ENCODE results near the gene ZMIZ1. TPM values are rescaled to one million over a fixed set of nuclear protein-coding genes. Genes with fewer than 3 reads are reported as not detected.
A peak's percentile ranks its signal among the peaks of the same experiment; 100 is the strongest.

ZMIZ1 gene
- total and polyA plus RNA-seq, 5 donors from 2014 or later = 1.5 to 34.8 (median 2.2) TPM

DNA sequence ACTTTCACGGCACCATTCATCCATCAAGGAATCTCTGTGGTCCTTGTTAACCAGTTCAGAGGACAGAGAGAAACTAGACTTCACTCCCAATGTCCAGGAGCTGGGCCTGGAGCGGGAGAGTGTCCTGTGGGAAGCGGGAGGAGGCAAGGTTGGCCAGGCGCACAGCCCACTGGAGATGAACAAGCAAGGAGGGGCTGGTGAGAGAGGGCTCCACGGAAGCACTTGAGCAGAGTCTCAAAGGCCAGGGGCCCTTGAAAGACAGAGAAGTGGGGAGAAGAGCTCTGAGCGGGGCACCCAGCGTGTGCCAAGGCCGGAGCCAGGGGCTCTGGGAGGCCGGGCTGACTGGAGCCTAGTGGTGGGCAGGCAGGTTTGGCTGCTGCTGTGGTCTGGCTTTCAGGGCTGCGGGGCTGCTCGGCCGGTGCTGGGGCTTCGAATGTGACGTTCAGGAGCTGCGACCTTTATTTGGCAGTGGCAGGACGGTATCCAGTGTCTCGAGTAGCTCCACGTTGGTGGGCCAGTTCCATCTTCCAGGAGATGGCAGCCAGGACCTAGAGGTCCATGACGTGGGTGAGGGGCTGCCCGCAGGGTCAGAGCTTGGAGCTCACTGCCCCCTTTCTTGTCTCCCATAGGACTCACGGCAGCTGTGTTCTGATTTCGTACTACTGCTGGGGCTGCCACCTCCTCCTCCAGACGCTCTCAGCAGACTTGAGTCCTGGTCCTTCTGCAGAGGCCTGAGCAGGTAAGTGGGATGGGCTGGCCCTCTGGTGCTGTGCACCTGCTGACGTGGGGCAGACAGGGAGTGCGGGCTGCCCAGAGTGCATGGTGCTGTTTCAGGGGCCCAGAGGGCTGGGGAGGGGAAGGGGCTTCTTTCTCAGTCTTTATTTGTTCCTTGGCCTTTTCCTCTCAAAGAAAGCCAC, 49.8 kb downstream of the ZMIZ1 start:
- H3K4me3 Mint-ChIP-seq = no peak overlapping the region
- H3K9me3 Mint-ChIP-seq = peaks cover 0 to 2% (median 0%) of the 10 kb centered on the region in 7 donors
- H3K4me1 Mint-ChIP-seq = peaks cover 0 to 34% (median 9%) of the 10 kb centered on the region in 4 donors
- Histone ChIP-seq H3K27me3 (ENCODE audit: control insufficient read depth, insufficient read depth, low read length) (no peaks in the 10 kb centered on the region), H3K4me3 (ENCODE audit: low read depth, low read length) (no peak overlapping the region), H3K9me3 (ENCODE audit: control insufficient read depth in 2 of 2, low read length in 2 of 2) (no peaks in the 10 kb centered on the region), H3K36me3 (ENCODE audit: control insufficient read depth, insufficient read depth, low read length) (peaks cover 12% of the 10 kb centered on the region), H3K4me1 (ENCODE audit: control insufficient read depth, insufficient read depth, low read length, poor library complexity, severe bottlenecking) (no peaks in the 10 kb centered on the region), H3K27ac (ENCODE audit: insufficient read depth, low read length, poor library complexity, severe bottlenecking) (no peak overlapping the region)
- H3K36me3 Mint-ChIP-seq = peaks cover 9% of the 10 kb centered on the region
- no peaks in the 10 kb centered on the region for H3K27me3 Mint-ChIP-seq
- no peak for DNase-seq
- no peak for ATAC-seq (ENCODE audit: low read depth in 2 of 2)
- H3K27ac Mint-ChIP-seq = peak overlapping the region in 1 of 3 donors; percentile 29

DNA sequence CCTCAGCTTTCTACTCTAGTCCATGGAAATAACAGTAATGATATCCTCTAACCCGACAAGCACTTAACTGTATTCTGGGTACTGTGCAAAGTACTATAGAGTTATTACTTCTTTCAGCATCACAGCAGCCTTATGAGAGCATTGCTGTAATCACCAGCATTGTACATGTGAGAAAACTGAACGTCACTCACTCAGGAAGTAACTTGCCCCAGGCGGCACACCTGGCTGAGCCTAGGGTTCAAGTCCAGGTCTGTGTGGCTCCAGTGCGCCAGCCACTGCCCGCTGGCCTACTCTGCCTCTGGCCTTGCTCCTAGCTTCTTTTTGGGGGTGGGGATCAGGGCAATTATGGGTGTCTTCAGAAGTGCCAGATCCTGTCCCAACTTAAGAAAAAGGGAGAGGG, 50.5 kb downstream of the ZMIZ1 start:
- Mint-ChIP-seq H3K27ac (no peak overlapping the region), H3K4me3 (no peak overlapping the region), H3K9me3 (peaks cover 0 to 2% (median 0%) of the 10 kb centered on the region in 7 donors), H3K27me3 (no peaks in the 10 kb centered on the region), H3K4me1 (peaks cover 0 to 28% (median 4%) of the 10 kb centered on the region in 4 donors), H3K36me3 (peaks cover 9% of the 10 kb centered on the region)
- H3K4me3 ChIP-seq (ENCODE audit: low read depth, low read length) = no peak overlapping the region
- H3K9me3 ChIP-seq (ENCODE audit: control insufficient read depth in 2 of 2, low read length in 2 of 2) = no peaks in the 10 kb centered on the region
- H3K36me3 ChIP-seq (ENCODE audit: control insufficient read depth, insufficient read depth, low read length) = peaks cover 12% of the 10 kb centered on the region
- no peaks in the 10 kb centered on the region for H3K4me1 ChIP-seq (ENCODE audit: control insufficient read depth, insufficient read depth, low read length, poor library complexity, severe bottlenecking)
- ATAC-seq (ENCODE audit: low read depth in 2 of 2) (no peak), DNase-seq (no peak)
- H3K27ac ChIP-seq (ENCODE audit: insufficient read depth, low read length, poor library complexity, severe bottlenecking) = no peak overlapping the region
- no peaks in the 10 kb centered on the region for H3K27me3 ChIP-seq (ENCODE audit: control insufficient read depth, insufficient read depth, low read length)

DNA sequence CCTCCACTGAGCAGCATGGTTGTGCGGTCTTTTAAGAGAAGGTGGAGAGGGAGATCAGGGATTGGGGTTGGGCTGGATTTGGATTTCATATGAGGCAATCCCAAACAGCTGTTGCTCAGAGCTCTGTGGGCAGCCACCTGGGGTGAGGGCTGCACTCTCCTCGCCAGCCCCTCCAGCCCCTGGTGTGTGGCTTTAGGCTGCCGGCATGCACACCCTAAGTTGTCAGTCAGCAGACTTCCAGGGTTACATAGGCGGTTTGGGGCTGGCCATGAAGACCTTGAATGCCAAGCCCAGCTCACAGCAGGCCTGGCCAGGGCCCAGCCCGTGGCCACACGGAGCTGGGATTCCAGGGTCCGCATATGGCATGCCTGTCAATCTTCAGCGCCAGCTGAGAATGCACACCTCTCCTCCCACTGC, 54.8 kb downstream of the ZMIZ1 start:
- Mint-ChIP-seq H3K4me1 (peaks cover 0 to 24% (median 4%) of the 10 kb centered on the region in 4 donors), H3K27me3 (no peaks in the 10 kb centered on the region), H3K9me3 (peaks cover 0 to 2% (median 0%) of the 10 kb centered on the region in 7 donors), H3K27ac (peak overlapping the region in 1 of 3 donors; percentile 15), H3K4me3 (no peak overlapping the region), H3K36me3 (peaks cover 15% of the 10 kb centered on the region)
- H3K4me1 ChIP-seq (ENCODE audit: control insufficient read depth, insufficient read depth, low read length, poor library complexity, severe bottlenecking) = peaks cover 3% of the 10 kb centered on the region
- H3K27ac ChIP-seq (ENCODE audit: insufficient read depth, low read length, poor library complexity, severe bottlenecking) = no peak overlapping the region
- peaks cover 12% of the 10 kb centered on the region for H3K36me3 ChIP-seq (ENCODE audit: control insufficient read depth, insufficient read depth, low read length)
- DNase-seq (no peak), ATAC-seq (ENCODE audit: low read depth in 2 of 2) (no peak)
- H3K27me3 ChIP-seq (ENCODE audit: control insufficient read depth, insufficient read depth, low read length) = no peaks in the 10 kb centered on the region
- H3K4me3 ChIP-seq (ENCODE audit: low read depth, low read length) = no peak overlapping the region
- no peaks in the 10 kb centered on the region for H3K9me3 ChIP-seq (ENCODE audit: control insufficient read depth in 2 of 2, low read length in 2 of 2)

DNA sequence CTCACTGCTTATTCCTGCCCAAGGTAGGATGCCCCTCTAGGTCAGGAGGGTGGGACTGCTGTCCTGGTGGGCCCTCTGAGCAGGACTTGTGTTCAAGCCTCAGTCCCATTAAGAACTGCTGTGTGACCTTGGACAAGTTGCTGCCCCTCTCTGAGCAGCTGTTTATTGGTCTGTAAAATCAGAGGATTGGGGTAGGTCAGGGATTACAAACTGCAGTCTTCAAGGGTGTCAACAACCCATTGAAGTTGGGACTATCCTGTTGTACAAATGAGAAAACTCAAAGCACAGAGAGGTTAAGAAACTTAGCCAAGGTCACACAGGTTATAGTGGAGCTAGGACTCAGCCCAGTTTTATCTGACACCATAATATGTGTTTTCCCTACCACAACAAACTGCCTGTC, 55.3 kb downstream of the ZMIZ1 start:
- H3K36me3 Mint-ChIP-seq = peaks cover 15% of the 10 kb centered on the region
- H3K9me3 Mint-ChIP-seq = peaks cover 0 to 2% (median 0%) of the 10 kb centered on the region in 7 donors
- H3K27ac Mint-ChIP-seq = peak overlapping the region in 2 of 3 donors; percentile 15 to 73
- Histone ChIP-seq H3K4me3 (ENCODE audit: low read depth, low read length) (no peak overlapping the region), H3K27me3 (ENCODE audit: control insufficient read depth, insufficient read depth, low read length) (no peaks in the 10 kb centered on the region), H3K36me3 (ENCODE audit: control insufficient read depth, insufficient read depth, low read length) (peaks cover 8% of the 10 kb centered on the region), H3K9me3 (ENCODE audit: control insufficient read depth in 2 of 2, low read length in 2 of 2) (no peaks in the 10 kb centered on the region), H3K4me1 (ENCODE audit: control insufficient read depth, insufficient read depth, low read length, poor library complexity, severe bottlenecking) (peaks cover 3% of the 10 kb centered on the region), H3K27ac (ENCODE audit: insufficient read depth, low read length, poor library complexity, severe bottlenecking) (no peak overlapping the region)
- DNase-seq = no peak
- H3K4me3 Mint-ChIP-seq = no peak overlapping the region
- H3K4me1 Mint-ChIP-seq = peaks cover 0 to 29% (median 6%) of the 10 kb centered on the region in 4 donors
- H3K27me3 Mint-ChIP-seq = no peaks in the 10 kb centered on the region
- no peak for ATAC-seq (ENCODE audit: low read depth in 2 of 2)

DNA sequence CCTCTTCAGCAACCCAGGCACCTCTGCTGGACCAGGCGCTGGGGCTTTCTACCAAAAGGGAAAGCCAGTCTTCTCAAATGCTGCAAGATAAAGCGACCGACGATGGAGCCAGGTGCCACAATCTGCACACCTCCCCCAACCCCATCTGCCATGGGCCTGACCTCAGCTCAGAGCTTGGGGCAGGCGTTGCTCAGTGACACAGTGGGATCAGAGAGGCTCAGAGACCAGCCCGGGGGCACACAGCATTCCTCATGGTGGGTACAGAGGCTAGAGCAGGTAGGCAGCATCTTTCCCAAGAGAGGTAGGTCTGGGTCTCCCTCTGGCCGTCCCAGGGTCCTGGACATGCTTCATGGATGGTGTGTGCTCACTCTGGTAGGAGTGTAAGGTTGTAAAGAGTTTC, 56.3 kb downstream of the ZMIZ1 start:
- no peak for ATAC-seq (ENCODE audit: low read depth in 2 of 2)
- H3K36me3 ChIP-seq (ENCODE audit: control insufficient read depth, insufficient read depth, low read length) = peaks cover 3% of the 10 kb centered on the region
- no peaks in the 10 kb centered on the region for H3K27me3 ChIP-seq (ENCODE audit: control insufficient read depth, insufficient read depth, low read length)
- no peak overlapping the region for H3K4me3 Mint-ChIP-seq
- DNase-seq = no peak
- no peak overlapping the region for H3K4me3 ChIP-seq (ENCODE audit: low read depth, low read length)
- peaks cover 10% of the 10 kb centered on the region for H3K36me3 Mint-ChIP-seq
- no peaks in the 10 kb centered on the region for H3K9me3 Mint-ChIP-seq
- H3K9me3 ChIP-seq (ENCODE audit: control insufficient read depth in 2 of 2, low read length in 2 of 2) = no peaks in the 10 kb centered on the region
- H3K27ac Mint-ChIP-seq = no peak overlapping the region
- H3K27me3 Mint-ChIP-seq = no peaks in the 10 kb centered on the region
- H3K4me1 ChIP-seq (ENCODE audit: control insufficient read depth, insufficient read depth, low read length, poor library complexity, severe bottlenecking) = peaks cover 3% of the 10 kb centered on the region
- no peak overlapping the region for H3K27ac ChIP-seq (ENCODE audit: insufficient read depth, low read length, poor library complexity, severe bottlenecking)
- H3K4me1 Mint-ChIP-seq = peaks cover 0 to 32% (median 6%) of the 10 kb centered on the region in 4 donors

DNA sequence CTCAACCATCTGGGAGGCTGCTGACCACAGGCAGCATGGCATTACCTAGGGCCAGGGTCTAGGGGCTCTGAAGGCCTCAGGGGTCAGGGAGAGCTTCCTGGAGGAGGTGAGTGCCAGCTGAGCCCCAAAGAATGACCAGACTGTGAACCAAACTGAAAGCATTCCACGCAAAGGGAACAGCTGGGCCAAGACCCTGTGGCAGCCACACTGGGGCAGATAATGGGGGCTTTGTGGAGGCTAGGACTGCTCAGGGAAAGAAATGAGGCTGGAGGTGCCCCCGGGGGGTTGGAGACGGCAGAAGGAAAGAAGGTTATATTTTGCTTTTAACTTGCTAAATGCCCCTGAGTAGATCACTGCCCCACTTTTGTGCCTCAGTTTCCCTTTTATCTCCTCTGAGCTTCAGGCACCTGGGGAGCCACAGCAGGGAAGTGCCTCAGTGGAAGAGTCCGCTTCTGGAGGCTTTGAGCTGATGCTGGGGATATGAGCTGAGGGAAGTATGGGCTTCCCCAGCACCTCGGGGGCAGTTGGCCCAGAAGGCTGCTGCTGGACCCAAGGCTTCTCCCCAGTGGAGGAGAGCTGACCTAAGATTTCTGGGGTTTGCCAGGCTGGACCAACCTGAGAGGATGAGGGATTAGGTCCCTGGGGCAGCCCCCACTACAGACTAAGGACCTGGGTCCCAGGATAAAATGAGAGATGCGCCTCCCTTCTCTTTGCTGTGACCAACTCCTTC, 57.8 kb downstream of the ZMIZ1 start:
- DNase-seq = no peak
- no peak overlapping the region for H3K4me3 ChIP-seq (ENCODE audit: low read depth, low read length)
- Mint-ChIP-seq H3K27me3 (no peaks in the 10 kb centered on the region), H3K9me3 (no peaks in the 10 kb centered on the region), H3K4me3 (no peak overlapping the region), H3K27ac (peak overlapping the region in 2 of 3 donors; percentile 67 to 69), H3K36me3 (peaks cover 10% of the 10 kb centered on the region), H3K4me1 (peaks cover 0 to 35% (median 12%) of the 10 kb centered on the region in 4 donors)
- no peak overlapping the region for H3K27ac ChIP-seq (ENCODE audit: insufficient read depth, low read length, poor library complexity, severe bottlenecking)
- H3K36me3 ChIP-seq (ENCODE audit: control insufficient read depth, insufficient read depth, low read length) = no peaks in the 10 kb centered on the region
- H3K27me3 ChIP-seq (ENCODE audit: control insufficient read depth, insufficient read depth, low read length) = no peaks in the 10 kb centered on the region
- no peak for ATAC-seq (ENCODE audit: low read depth in 2 of 2)
- H3K4me1 ChIP-seq (ENCODE audit: control insufficient read depth, insufficient read depth, low read length, poor library complexity, severe bottlenecking) = peaks cover 3% of the 10 kb centered on the region
- no peaks in the 10 kb centered on the region for H3K9me3 ChIP-seq (ENCODE audit: control insufficient read depth in 2 of 2, low read length in 2 of 2)

DNA sequence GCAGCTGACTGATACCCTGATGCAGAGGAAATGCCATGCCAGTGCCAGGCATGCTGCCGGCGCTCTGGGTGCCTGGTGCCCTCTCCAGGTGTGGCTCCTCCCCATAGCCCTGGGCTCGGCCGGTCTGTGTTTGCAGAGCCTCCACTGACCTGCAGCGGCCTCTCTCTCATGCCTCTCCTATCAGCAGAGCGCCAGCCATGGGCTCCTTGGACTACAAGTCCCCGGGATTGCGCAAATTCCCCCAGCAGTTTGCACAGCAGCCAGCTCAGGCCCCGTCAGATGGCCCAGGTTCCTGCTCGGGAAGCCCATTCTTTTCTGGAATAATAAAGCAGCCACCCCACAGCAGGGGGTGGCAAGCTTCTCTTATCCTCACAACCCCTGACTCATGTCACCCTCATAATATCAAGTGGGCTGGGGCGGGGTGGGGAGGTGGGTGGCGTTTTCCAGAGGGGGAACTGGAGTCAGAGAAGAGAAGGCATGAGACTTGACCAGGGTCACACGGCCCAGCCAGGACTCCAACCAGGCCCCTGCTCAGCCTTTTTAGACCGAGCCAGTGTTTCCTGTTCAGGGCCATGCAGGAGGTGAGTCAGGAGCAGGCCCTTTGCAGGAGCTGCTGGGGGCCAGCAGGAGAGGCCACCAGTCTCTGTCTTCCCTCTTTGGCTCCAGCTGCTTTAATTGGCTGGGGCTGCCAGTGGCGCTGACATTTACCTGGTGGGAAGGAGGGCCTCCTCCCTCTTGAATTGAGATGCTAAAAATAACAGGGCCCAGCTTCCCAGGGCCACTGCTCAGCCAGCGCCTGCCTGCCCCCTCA, 58.6 kb downstream of the ZMIZ1 start:
- no peaks in the 10 kb centered on the region for H3K36me3 ChIP-seq (ENCODE audit: control insufficient read depth, insufficient read depth, low read length)
- no peaks in the 10 kb centered on the region for H3K9me3 ChIP-seq (ENCODE audit: control insufficient read depth in 2 of 2, low read length in 2 of 2)
- no peak overlapping the region for H3K4me3 ChIP-seq (ENCODE audit: low read depth, low read length)
- Mint-ChIP-seq H3K4me3 (no peak overlapping the region), H3K4me1 (peaks cover 0 to 38% (median 12%) of the 10 kb centered on the region in 4 donors), H3K36me3 (peaks cover 10% of the 10 kb centered on the region), H3K9me3 (no peaks in the 10 kb centered on the region), H3K27ac (peak overlapping the region in 1 of 3 donors; percentile 69), H3K27me3 (no peaks in the 10 kb centered on the region)
- H3K27me3 ChIP-seq (ENCODE audit: control insufficient read depth, insufficient read depth, low read length) = no peaks in the 10 kb centered on the region
- DNase-seq (no peak), ATAC-seq (ENCODE audit: low read depth in 2 of 2) (no peak)
- no peak overlapping the region for H3K27ac ChIP-seq (ENCODE audit: insufficient read depth, low read length, poor library complexity, severe bottlenecking)
- H3K4me1 ChIP-seq (ENCODE audit: control insufficient read depth, insufficient read depth, low read length, poor library complexity, severe bottlenecking) = peaks cover 3% of the 10 kb centered on the region

All from CD4-positive, CD25-positive, alpha-beta regulatory T cell (primary cell).